Vagina (tissue), 2 donors: ENCODE results near the gene SPOP. TPM values are rescaled to one million over a fixed set of nuclear protein-coding genes. Genes with fewer than 3 reads are reported as not detected.

ENCODE experiments used
- DNase-seq, 2 donors: peaks; one replicate each; pipeline ENCODE4 v3.0.0-alpha.2; 2017; ENCODE audit errors: extremely low spot score in 2 of 2
- H3K27ac ChIP-seq: fragments of 200-600 bp; sonication (generic); one replicate; pipeline ENCODE4 v1.5.1; 2019
- H3K27me3 ChIP-seq: fragments of 200-600 bp; sonication (generic); one replicate; pipeline ENCODE4 v1.5.1; 2019
- H3K36me3 ChIP-seq, 2 donors: fragments of 200-600 bp; sonication (generic); one replicate each; pipeline ENCODE4 v1.5.1; 2017 to 2019
- H3K4me1 ChIP-seq: fragments of 200-600 bp; sonication (generic); one replicate; pipeline ENCODE4 v1.5.1; 2019
- H3K4me3 ChIP-seq, 2 donors: fragments of 200-600 bp; sonication (generic); 1 replicate in 1 of 2; 2 replicates in 1 of 2; pipeline ENCODE4 v1.5.1; 2016 to 2019
- H3K9me3 ChIP-seq: fragments of 200-600 bp; sonication (generic); one replicate; pipeline ENCODE4 v1.5.1; 2019
- CTCF ChIP-seq, 3 experiments: fragments of 450-650 bp in 2 of 3; fragments of 200-600 bp in 1 of 3; sonication (generic) in 1 of 3; IDR thresholded peaks; one replicate each; pipeline ENCODE4 v1.5.1; 2017 to 2019; ENCODE audit warnings: antibody characterized with exemption in 3 of 3, mild to moderate bottlenecking in 2 of 3, moderate library complexity in 2 of 3
- POLR2A ChIP-seq, 2 donors: fragments of 450-650 bp; IDR thresholded peaks; one replicate each; pipeline ENCODE4 v1.6.1; 2017; ENCODE audit warnings: antibody characterized with exemption in 2 of 2, mild to moderate bottlenecking in 2 of 2, moderate library complexity in 2 of 2
- POLR2AphosphoS5 ChIP-seq, 2 donors: sonication (generic); formaldehyde crosslinking; IDR thresholded peaks; one replicate each; pipeline ENCODE4 v1.9.0; 2017; ENCODE audit warnings: antibody characterized with exemption in 2 of 2, mild to moderate bottlenecking in 2 of 2, low read depth in 1 of 2; ENCODE audit not compliant: insufficient read depth in 1 of 2
- intact Hi-C: fragments of 100-400 bp; cut with DNase I; formaldehyde crosslinking; loops from one replicate; pipeline ENCODE4 v1.15.1; 2023
- total RNA-seq: library from RNA; depleted of rRNA; stranded (reverse); fragments of >200 nt; gene quantifications from one replicate; pipeline ENCODE4 v1.2.3, GENCODE V29; 2016

SPOP gene
- total RNA-seq, 1 donor from 2014 or later = 87.2 TPM

DNA sequence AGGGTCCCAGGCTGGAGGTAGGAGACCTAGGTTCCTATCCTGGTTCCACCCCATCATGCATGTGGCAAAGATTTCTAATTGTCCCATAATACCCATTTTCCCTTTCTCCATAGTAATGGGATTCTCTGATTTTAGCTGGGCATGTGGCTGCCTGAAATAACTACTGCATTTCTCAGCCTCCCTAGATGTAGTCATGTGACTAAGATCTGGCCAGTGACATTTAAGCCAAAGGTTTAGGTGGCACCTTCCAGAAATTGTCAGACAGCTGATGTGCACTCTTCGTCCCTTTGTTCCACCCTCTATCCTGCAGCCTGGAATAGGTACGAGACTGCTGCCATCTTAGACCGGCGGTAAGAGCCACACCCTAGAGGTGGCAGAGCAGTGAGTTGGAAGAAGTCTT lies 94.0 kb downstream of the SPOP start:
- Histone ChIP-seq H3K4me1 (peaks cover 14% of the 10 kb centered on the region), H3K27me3 (no peaks in the 10 kb centered on the region), H3K9me3 (no peaks in the 10 kb centered on the region), H3K4me3 (no peak overlapping the region), H3K27ac (no peak overlapping the region), H3K36me3 (no peaks in the 10 kb centered on the region)
- intact Hi-C loops = no loop called here
- TF ChIP-seq CTCF (IDR thresholded peaks at IDR 0.05) = no peak
- no peak for TF ChIP-seq POLR2A (IDR thresholded peaks at IDR 0.05)
- TF ChIP-seq POLR2AphosphoS5 (IDR thresholded peaks at IDR 0.05; ENCODE audit: insufficient read depth in 1 of 2, low read depth in 1 of 2) = no peak
- no peak for DNase-seq

GRCh38 chr17:49583226-49583625 lies 94.7 kb downstream of the SPOP start:
- TF ChIP-seq POLR2AphosphoS5 (IDR thresholded peaks at IDR 0.05; ENCODE audit: insufficient read depth in 1 of 2, low read depth in 1 of 2) (no peak), CTCF (IDR thresholded peaks at IDR 0.05) (no peak), POLR2A (IDR thresholded peaks at IDR 0.05) (no peak)
- H3K27me3 ChIP-seq = no peaks in the 10 kb centered on the region
- no peak overlapping the region for H3K27ac ChIP-seq
- H3K36me3 ChIP-seq = no peaks in the 10 kb centered on the region
- H3K4me3 ChIP-seq = no peak overlapping the region
- DNase-seq = no peak
- no peaks in the 10 kb centered on the region for H3K9me3 ChIP-seq
- intact Hi-C loops = no loop called here
- peaks cover 19% of the 10 kb centered on the region for H3K4me1 ChIP-seq

GRCh38 chr17:49582789-49583188 lies 95.1 kb downstream of the SPOP start:
- no peak for DNase-seq
- H3K36me3 ChIP-seq = no peaks in the 10 kb centered on the region
- peaks cover 24% of the 10 kb centered on the region for H3K4me1 ChIP-seq
- intact Hi-C loops = no loop called here
- TF ChIP-seq POLR2AphosphoS5 (IDR thresholded peaks at IDR 0.05; ENCODE audit: insufficient read depth in 1 of 2, low read depth in 1 of 2) (no peak), POLR2A (IDR thresholded peaks at IDR 0.05) (no peak), CTCF (IDR thresholded peaks at IDR 0.05) (no peak)
- H3K27ac ChIP-seq = no peak overlapping the region
- H3K9me3 ChIP-seq = no peaks in the 10 kb centered on the region
- no peaks in the 10 kb centered on the region for H3K27me3 ChIP-seq
- no peak overlapping the region for H3K4me3 ChIP-seq

DNA sequence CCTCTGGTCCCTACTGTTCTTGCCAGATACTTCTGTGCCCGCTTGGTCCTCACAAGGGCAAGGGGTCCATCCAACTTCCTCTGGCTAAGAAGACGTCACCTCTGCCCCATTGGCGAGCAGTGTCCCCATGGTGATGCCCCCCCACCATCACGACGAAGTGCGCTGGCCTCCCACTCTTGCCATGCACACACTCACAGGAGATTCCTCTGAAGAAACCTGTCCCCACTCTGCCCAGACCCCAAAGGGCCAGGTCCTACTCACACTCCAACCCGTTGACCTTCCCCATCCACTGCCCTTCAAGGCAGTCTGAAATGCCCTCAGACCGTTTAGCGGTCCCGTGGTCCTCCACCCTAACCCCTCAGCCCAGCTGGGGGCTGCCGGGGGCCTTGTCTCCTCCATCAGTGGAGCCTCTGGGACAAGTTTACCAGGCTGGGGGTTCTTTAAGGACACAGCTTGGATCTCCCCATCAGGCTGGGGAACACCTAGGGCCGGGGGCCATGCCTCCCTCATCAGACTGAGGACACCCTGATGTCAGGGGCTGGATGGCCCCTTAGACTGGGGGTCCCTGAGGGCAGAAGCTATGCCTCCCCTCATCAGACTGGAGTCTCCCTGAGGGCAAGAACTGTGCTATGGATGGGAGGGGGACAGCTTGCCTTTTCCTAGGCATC lies 95.7 kb downstream of the SPOP start:
- Histone ChIP-seq H3K4me3 (no peak overlapping the region), H3K4me1 (peaks cover 30% of the 10 kb centered on the region), H3K36me3 (no peaks in the 10 kb centered on the region), H3K9me3 (no peaks in the 10 kb centered on the region), H3K27ac (no peak overlapping the region), H3K27me3 (no peaks in the 10 kb centered on the region)
- TF ChIP-seq CTCF (IDR thresholded peaks at IDR 0.05) (no peak), POLR2AphosphoS5 (IDR thresholded peaks at IDR 0.05; ENCODE audit: insufficient read depth in 1 of 2, low read depth in 1 of 2) (no peak), POLR2A (IDR thresholded peaks at IDR 0.05) (no peak)
- intact Hi-C loops = no loop called here
- no peak for DNase-seq

DNA sequence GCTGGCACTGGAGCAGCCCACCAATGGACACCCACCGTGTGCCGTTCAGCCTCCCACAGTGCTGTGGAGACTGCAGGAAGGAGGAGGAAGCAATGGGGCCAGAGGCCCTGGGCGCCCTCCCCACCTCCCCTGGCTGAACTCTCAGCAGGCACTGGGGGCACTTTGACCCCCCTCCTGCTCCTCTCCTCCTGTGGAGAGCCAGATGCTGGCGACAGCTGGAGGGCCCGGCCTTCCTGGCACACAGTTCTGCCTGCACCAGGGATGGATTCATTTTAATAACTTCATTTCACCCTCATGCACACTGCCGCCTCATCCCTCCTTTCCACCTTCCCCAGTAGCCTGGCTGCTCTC lies 96.3 kb downstream of the SPOP start:
- Histone ChIP-seq H3K4me1 (peaks cover 35% of the 10 kb centered on the region), H3K27me3 (no peaks in the 10 kb centered on the region), H3K4me3 (no peak overlapping the region), H3K27ac (no peak overlapping the region), H3K9me3 (no peaks in the 10 kb centered on the region), H3K36me3 (no peaks in the 10 kb centered on the region)
- intact Hi-C loops = no loop called here
- no peak for DNase-seq
- TF ChIP-seq POLR2AphosphoS5 (IDR thresholded peaks at IDR 0.05; ENCODE audit: insufficient read depth in 1 of 2, low read depth in 1 of 2) (no peak), POLR2A (IDR thresholded peaks at IDR 0.05) (no peak), CTCF (IDR thresholded peaks at IDR 0.05) (no peak)
